Upper lobe of left lung (tissue), 4 donors: Measurements from ENCODE around the gene MFSD6.
"Not testable (repeated sequence)": the region's sequence is repeated elsewhere in the genome, so short reads cannot be mapped to it uniquely, and the experiment has no call there.

Source experiments
- EP300 ChIP-seq, 4 donors: sonication (generic); formaldehyde crosslinking; IDR thresholded peaks; one replicate each; pipeline ENCODE4 v1.5.1; 2017; ENCODE audit warnings: antibody characterized with exemption in 4 of 4, control low read depth in 2 of 4
- POLR2A ChIP-seq, 4 donors: fragments of 450-650 bp; IDR thresholded peaks; one replicate each; pipeline ENCODE4 v1.5.1; 2016 to 2017; ENCODE audit warnings: antibody characterized with exemption in 4 of 4, mild to moderate bottlenecking in 2 of 4
- POLR2AphosphoS5 ChIP-seq, 2 donors: sonication (generic); formaldehyde crosslinking; IDR thresholded peaks; one replicate each; pipeline ENCODE4 v1.5.1; 2017; ENCODE audit warnings: antibody characterized with exemption in 2 of 2
- TF ChIP-seq, protein P1 (sequence below), 6 experiments: fragments of 450-650 bp in 4 of 6; fragments of 200-600 bp in 2 of 6; sonication (generic) in 2 of 6; IDR thresholded peaks; one replicate each; pipeline ENCODE4 v1.5.1; 2016 to 2019; ENCODE audit warnings: antibody characterized with exemption in 6 of 6

- TF ChIP-seq, protein P1, sequence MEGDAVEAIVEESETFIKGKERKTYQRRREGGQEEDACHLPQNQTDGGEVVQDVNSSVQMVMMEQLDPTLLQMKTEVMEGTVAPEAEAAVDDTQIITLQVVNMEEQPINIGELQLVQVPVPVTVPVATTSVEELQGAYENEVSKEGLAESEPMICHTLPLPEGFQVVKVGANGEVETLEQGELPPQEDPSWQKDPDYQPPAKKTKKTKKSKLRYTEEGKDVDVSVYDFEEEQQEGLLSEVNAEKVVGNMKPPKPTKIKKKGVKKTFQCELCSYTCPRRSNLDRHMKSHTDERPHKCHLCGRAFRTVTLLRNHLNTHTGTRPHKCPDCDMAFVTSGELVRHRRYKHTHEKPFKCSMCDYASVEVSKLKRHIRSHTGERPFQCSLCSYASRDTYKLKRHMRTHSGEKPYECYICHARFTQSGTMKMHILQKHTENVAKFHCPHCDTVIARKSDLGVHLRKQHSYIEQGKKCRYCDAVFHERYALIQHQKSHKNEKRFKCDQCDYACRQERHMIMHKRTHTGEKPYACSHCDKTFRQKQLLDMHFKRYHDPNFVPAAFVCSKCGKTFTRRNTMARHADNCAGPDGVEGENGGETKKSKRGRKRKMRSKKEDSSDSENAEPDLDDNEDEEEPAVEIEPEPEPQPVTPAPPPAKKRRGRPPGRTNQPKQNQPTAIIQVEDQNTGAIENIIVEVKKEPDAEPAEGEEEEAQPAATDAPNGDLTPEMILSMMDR (IDR thresholded peaks at IDR 0.05) = not testable (repeated sequence)
- TF ChIP-seq EP300, POLR2A, POLR2AphosphoS5 (IDR thresholded peaks at IDR 0.05): not testable (repeated sequence)
Observed at GRCh38 chr2:190494600-190495227, 86.6 kb downstream of the MFSD6 start.
